SK-N-MC (cell line): ENCODE data around the gene GPX3.

Experiments
- EZH2 ChIP-seq: fragments of 200-600 bp; sonication (generic); IDR thresholded peaks from one replicate; pipeline ENCODE4 v1.6.1; 2017; ENCODE audit warnings: antibody characterized with exemption
- POLR2AphosphoS5 ChIP-seq: IDR thresholded peaks from 2 replicates; pipeline ENCODE4 v1.6.1; 2012; ENCODE audit warnings: mild to moderate bottlenecking, low read depth, low read length, borderline replicate concordance

GRCh38 chr5:151038801-151039238 is 18.4 kb downstream of the GPX3 start:
- TF ChIP-seq EZH2, result no peak
- no peak for TF ChIP-seq POLR2AphosphoS5
